HG03432 (cell line): Measurements from ENCODE around the gene NR0B1.

Experiments
- ATAC-seq: cut with Tn5 transposase; IDR thresholded peaks from one replicate; pipeline ENCODE4 v1.9.1; 2021; ENCODE audit warnings: mild to moderate bottlenecking, moderate library complexity; ENCODE audit not compliant: unreplicated experiment

Gene NR0B1, protein sequence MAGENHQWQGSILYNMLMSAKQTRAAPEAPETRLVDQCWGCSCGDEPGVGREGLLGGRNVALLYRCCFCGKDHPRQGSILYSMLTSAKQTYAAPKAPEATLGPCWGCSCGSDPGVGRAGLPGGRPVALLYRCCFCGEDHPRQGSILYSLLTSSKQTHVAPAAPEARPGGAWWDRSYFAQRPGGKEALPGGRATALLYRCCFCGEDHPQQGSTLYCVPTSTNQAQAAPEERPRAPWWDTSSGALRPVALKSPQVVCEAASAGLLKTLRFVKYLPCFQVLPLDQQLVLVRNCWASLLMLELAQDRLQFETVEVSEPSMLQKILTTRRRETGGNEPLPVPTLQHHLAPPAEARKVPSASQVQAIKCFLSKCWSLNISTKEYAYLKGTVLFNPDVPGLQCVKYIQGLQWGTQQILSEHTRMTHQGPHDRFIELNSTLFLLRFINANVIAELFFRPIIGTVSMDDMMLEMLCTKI

DNA sequence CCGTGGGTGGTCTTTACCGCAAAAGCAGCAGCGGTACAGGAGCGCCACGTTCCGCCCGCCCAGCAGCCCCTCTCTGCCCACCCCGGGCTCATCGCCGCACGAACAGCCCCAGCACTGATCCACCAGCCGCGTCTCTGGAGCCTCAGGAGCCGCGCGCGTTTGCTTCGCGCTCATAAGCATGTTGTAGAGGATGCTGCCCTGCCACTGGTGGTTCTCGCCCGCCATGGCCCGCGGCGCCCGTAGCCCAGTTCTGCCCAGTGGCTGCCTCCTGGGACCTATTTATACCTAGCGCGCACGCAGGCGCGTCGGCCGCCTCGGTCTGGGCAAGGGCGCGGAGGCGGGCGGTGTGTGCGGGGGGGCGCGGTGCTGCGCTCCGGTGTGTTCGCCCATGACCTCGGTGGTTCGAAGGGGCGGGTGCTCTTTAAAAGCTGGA, at the start of gene NR0B1:
Gene NR0B1, minus strand, starts transcription at position 252 of the 433 bp plus-strand sequence. Its CDS starts 27 bp downstream, at position 225.
- ATAC-seq, result no peak

DNA sequence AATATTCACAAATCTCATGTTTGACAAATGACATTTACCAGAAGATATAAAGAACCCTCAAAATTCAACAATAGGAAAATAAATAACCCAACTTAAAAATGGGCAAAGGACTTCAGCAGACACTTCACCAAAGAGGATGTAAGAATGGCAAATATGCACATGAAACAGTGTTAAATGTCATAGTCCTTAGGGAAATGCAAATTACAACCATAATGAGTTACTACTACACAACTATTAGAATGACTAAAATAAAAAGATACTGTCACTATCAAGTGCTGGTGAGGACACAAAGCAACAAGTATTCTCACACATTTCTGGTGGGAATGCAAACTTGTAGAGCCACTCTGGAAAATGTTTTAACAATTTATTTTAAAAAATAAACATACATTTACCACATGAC, 40.8 kb upstream of the NR0B1 start:
- ATAC-seq, result no peak

DNA sequence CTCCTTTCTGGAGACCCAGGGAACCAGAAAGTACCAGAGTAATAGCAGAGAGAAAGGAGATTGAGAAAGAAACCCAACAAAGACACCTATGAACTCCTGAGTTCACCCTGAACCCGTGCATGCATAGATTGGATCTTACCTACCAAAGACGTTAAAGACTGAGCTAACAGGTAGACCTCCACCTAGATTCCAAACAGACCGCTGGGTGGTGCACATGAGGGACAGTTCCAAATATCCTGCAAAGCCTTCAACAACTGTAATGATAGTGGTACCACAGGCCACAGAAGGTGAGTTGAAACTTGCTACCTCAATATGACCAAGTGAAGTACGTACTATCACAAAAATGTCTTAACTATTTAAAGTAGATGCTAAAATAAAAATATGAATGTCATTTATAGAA, 34.0 kb upstream of the NR0B1 start:
- no peak for ATAC-seq

DNA sequence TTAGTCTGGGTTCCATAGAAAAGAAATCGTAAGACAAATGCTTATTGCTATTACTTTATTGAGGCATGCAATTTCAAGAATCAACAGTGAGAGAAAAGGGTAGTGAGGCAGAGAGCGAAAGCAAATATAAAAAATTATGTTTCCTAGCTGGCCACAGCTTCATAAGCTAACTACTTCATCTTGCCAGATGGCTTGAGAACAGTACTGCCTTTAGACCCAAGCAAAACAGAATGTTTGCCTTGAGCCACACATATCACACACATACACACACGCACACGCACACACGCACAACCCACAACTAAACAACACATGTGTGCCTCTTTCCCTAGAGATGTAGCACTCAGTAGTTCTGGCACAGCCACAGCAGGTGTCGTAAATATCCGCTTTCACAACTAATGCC, 31.6 kb upstream of the NR0B1 start:
- no peak for ATAC-seq

DNA sequence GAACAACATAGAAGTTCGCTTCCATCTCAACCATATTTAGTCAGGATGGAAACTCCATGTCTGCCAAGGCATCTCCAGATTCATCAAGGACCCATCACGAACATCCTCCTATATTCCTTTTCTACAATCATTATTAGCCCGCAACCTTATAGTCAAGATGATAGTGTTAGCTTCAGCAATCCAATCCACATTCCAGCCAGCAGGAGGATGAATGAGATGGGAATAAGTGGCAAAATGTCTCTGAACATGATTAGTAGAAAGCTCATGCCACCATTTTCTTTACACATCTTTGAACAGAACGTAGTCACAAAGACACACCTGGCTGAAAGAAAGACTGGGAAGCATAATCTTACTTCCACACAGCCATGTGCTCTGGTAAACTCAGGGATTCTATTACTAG, 18.6 kb upstream of the NR0B1 start:
- no peak for ATAC-seq

GRCh38 chrX:30317308-30317707, 8.1 kb upstream of the NR0B1 start:
- ATAC-seq, result no peak

DNA sequence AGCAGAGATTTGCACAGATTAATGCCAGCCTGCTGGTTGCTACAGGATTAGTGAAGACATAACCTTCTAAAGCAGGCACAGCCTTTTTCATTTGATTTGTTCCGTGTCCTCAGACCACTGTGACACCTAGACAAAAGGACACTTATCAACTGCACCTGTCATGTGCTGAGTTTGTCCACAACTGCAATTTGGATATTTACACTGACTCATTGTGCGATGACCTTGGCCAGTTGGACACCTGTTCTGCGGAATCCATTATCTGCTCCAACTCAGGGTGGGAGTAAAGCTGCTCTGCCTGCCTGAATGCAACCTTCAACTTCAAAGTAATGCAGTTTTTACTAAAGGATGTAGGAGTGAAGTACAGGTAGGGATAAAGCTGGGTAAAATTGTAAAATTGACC, 4.1 kb upstream of the NR0B1 start:
- ATAC-seq, result no peak

- ATAC-seq, result no peak
Measured at GRCh38 chrX:30312858-30313257, 3.7 kb upstream of the NR0B1 start.

GRCh38 chrX:30310429-30311206, 1.4 kb upstream of the NR0B1 start:
- ATAC-seq, result no peak

DNA sequence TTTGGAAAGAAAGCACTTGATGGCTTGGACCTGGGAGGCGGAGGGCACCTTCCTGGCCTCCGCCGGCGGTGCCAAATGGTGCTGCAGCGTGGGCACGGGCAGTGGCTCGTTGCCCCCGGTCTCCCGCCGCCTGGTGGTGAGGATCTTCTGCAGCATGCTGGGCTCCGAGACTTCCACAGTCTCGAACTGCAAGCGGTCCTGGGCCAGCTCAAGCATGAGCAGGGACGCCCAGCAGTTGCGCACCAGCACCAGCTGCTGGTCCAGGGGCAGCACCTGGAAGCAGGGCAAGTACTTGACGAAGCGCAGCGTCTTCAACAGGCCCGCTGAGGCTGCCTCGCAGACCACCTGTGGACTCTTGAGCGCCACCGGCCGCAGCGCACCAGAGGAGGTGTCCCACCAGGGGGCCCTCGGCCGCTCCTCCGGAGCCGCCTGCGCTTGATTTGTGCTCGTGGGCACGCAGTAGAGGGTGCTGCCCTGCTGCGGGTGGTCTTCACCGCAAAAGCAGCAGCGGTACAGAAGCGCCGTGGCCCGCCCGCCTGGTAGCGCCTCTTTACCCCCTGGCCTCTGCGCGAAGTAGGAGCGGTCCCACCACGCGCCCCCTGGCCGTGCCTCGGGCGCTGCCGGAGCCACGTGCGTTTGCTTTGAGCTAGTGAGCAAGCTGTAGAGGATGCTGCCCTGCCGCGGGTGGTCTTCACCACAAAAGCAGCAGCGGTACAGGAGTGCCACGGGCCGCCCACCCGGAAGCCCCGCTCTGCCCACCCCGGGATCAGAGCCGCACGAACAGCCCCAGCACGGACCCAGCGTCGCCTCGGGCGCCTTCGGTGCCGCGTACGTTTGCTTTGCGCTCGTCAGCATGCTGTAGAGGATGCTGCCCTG, 689 bp downstream of the NR0B1 start:
- ATAC-seq, result no peak

GRCh38 chrX:30307466-30307865, 1.7 kb downstream of the NR0B1 start:
- no peak for ATAC-seq

GRCh38 chrX:30304866-30305265, 4.3 kb downstream of the NR0B1 start:
- no peak for ATAC-seq

- ATAC-seq, result no peak
Measured at GRCh38 chrX:30302956-30303355, 6.2 kb downstream of the NR0B1 start.

DNA sequence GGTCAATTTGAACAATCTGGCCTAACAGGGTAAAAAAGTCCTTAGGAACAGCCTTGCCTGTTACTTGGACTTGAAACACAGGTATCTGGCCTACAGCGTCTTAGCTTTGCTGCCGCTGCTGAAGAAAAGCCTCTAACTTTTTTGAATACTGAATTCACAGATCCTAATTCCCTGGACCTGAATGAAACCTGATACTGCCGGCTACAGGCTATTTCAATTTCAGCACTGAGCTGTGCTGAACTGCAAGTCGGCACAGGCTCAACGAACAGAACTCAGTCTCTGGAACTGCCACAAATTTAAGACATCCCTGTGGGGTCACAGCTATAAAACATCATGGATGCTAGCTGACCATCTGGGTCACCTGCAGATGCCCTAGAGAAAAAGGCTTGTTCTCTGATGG, 7.2 kb downstream of the NR0B1 start:
- no peak for ATAC-seq

DNA sequence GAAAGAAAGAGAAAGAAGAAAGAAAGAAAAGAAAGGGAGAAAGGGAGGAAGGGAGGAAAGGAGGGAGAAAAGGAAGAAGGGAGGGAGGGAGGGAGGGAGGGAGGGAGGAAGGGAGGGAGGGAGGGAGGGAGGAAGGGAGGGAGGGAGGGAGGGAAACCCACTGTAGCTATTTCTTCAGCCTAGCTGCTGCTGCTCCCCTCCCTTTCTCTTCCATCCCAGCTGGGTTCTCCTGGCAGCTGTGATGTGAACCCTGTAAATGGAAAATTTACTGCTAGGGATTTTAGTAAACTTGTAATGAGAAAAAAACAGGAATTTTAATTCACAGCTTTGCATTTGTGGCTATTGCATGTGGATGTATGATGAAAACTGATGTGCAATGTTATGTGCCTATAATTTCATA, 8.0 kb downstream of the NR0B1 start:
- no peak for ATAC-seq

DNA sequence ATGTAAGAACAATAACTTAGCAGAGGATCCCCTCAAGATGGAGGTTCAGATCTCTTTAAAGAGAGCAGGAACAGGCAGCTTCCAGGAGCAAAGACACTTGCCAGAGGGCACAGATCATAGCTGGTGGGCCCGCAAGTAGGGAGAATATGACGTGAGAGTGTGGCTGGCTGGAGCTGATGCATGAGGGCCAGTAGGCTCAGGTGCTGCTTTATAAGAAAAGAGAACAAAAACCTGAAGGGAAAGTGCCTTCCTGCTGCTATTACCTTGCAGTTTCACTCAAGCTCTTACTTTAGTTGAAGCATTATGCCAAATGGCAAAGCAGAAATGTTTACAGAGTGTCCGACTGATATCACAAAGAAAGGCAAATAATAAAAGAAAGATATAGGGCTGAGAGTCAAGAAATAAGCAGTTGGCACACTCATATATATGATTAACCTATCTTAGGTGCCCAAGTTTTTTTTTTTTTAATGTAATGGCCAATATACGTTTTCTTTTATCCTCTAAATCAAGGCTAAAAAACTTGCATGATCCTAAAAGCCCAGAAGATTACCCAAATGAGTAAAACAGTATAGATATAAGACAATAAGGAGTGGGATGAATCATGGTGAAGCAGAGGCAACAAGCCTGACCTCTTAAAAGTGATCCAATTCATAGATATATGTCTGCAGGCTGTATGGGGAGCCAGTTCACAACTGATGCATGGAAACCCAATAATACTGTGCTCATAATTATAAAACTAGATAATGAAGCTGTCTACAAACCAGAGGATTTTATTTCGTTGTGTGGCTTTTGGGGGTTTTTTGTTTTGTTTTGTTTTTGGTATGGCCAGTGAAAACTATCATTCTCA, 12.6 kb downstream of the NR0B1 start:
- no peak for ATAC-seq

- peak; percentile 64 for ATAC-seq
Measured at GRCh38 chrX:30283456-30284200, 25.6 kb downstream of the NR0B1 start.

- ATAC-seq, result no peak
Measured at GRCh38 chrX:30282527-30282926, 26.7 kb downstream of the NR0B1 start.

- no peak for ATAC-seq
Measured at GRCh38 chrX:30280428-30280827, 28.8 kb downstream of the NR0B1 start.
